Cardiac muscle cell (in vitro differentiated cells and primary cell): ENCODE results near the gene DNM3. TPM values are rescaled to one million over a fixed set of nuclear protein-coding genes. Genes with fewer than 3 reads are reported as not detected.

Experiments used
- DNase-seq, 2 donors: peaks; one replicate each; pipeline versions ENCODE4 v3.0.0 to v3.0.0-alpha.2; 2010 to 2017; ENCODE audit warnings: low read depth in 1 of 2, low spot score in 1 of 2
- H3K27ac ChIP-seq: fragments of 200-600 bp; sonication (generic); 2 replicates; pipeline ENCODE4 v1.5.1; 2016
- H3K27me3 ChIP-seq: fragments of 200-600 bp; sonication (generic); 2 replicates; pipeline ENCODE4 v1.6.0; 2016; ENCODE audit warnings: control low read depth
- H3K36me3 ChIP-seq: fragments of 200-600 bp; sonication (generic); 2 replicates; pipeline ENCODE4 v1.5.1; 2016; ENCODE audit warnings: control low read depth
- H3K4me1 ChIP-seq: fragments of 200-600 bp; sonication (generic); 2 replicates; pipeline ENCODE4 v1.8.1; 2017; ENCODE audit warnings: low read depth, mild to moderate bottlenecking, mixed run types
- H3K4me3 ChIP-seq: fragments of 200-600 bp; sonication (generic); 2 replicates; pipeline ENCODE4 v1.5.1; 2016; ENCODE audit warnings: mild to moderate bottlenecking
- H3K9me3 ChIP-seq: fragments of 200-600 bp; sonication (generic); 2 replicates; pipeline ENCODE4 v1.5.1; 2017; ENCODE audit warnings: low read depth, mild to moderate bottlenecking, control low read depth
- polyA plus RNA-seq: library from polyadenylated mRNA; unstranded; fragments of >200 nt; fragmentation: Nextera tagmentation; extraction: Ambion mirVana; gene quantifications from 2 replicates; pipeline ENCODE4 v1.2.1, GENCODE V29; 2016
- total RNA-seq: library from RNA; depleted of rRNA; stranded (reverse); fragments of >200 nt; gene quantifications from 2 replicates; pipeline ENCODE4 v1.2.3, GENCODE V29; 2016
- TF ChIP-seq, protein P1 (sequence below): IDR thresholded peaks from 2 replicates; pipeline ENCODE4 v1.5.1; 2012; ENCODE audit warnings: low read depth, mild to moderate bottlenecking, low read length

Gene DNM3
- total and polyA plus RNA-seq, 2 experiments from 2014 or later, result 0.42 TPM; not detected in 1

DNA sequence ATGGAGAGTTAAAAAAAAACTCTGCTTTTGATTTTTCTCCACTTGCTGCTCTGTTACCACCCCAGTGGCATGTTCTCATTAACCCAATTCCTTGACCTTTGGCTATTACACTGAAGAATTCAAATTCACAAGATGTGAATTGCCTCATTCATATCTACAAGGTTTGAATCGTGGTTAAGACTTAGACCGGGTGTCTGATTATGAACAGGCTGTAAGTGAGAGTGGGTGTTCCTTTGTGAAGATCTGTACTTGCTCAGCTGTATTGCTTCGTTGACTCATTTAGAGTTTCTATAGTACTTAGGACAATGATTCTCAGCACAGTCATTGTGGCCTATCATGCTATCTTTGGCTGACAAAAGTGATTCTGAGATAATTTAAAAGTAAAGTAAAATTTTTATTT, 36.4 kb downstream of the DNM3 start:
- no peaks in the 10 kb centered on the region for H3K4me1 ChIP-seq
- H3K4me3 ChIP-seq, result no peak overlapping the region
- H3K27ac ChIP-seq, result no peak overlapping the region
- no peaks in the 10 kb centered on the region for H3K9me3 ChIP-seq
- H3K27me3 ChIP-seq, result no peaks in the 10 kb centered on the region
- no peaks in the 10 kb centered on the region for H3K36me3 ChIP-seq
- TF ChIP-seq, protein P1, sequence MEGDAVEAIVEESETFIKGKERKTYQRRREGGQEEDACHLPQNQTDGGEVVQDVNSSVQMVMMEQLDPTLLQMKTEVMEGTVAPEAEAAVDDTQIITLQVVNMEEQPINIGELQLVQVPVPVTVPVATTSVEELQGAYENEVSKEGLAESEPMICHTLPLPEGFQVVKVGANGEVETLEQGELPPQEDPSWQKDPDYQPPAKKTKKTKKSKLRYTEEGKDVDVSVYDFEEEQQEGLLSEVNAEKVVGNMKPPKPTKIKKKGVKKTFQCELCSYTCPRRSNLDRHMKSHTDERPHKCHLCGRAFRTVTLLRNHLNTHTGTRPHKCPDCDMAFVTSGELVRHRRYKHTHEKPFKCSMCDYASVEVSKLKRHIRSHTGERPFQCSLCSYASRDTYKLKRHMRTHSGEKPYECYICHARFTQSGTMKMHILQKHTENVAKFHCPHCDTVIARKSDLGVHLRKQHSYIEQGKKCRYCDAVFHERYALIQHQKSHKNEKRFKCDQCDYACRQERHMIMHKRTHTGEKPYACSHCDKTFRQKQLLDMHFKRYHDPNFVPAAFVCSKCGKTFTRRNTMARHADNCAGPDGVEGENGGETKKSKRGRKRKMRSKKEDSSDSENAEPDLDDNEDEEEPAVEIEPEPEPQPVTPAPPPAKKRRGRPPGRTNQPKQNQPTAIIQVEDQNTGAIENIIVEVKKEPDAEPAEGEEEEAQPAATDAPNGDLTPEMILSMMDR, result no peak
- peak in 1 of 2 donors; percentile 37 for DNase-seq

DNA sequence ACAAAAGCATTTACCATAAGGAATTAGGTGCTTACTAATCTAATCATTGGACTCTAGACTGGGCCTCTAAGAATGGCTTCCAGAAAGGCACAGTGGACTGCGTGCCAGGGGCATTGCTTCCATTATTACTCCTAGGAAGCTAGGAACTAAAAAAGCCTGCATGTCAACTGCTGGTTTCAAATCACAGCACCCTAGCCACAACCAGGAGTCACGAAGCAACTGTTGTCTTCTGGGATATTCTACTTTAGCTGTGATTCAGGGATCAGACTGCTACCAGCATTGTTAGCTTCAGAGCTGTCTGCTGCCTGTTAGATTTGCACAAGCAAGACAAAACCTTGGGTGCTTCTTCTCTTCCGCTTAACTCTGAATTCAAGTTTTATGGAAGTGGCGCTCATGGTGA, 38.3 kb downstream of the DNM3 start:
- H3K4me1 ChIP-seq, result no peaks in the 10 kb centered on the region
- H3K36me3 ChIP-seq, result no peaks in the 10 kb centered on the region
- no peak overlapping the region for H3K27ac ChIP-seq
- TF ChIP-seq, protein P1, result no peak
- no peak for DNase-seq
- no peak overlapping the region for H3K4me3 ChIP-seq
- H3K9me3 ChIP-seq, result no peaks in the 10 kb centered on the region
- H3K27me3 ChIP-seq, result no peaks in the 10 kb centered on the region

DNA sequence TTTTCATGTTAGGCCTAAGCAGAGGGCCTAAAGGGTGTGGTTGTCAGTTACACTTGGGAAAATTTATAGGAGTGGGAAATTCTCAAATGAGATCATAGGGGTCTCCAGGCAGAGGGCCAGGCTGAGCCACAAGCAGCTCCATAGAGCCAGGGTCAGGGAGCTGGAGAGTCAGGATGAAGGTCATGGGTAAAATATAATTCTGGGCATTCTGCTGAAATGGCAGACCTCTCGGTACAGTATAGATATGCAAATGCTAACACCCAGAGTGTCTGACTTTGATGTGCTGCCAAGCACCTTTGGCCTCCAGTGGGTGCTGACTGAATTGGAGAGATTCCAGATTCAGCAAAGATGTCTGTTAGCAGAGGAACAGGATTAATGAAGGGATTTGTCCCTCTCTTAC, 40.1 kb downstream of the DNM3 start:
- no peak overlapping the region for H3K4me3 ChIP-seq
- H3K36me3 ChIP-seq, result no peaks in the 10 kb centered on the region
- no peaks in the 10 kb centered on the region for H3K27me3 ChIP-seq
- TF ChIP-seq, protein P1, result no peak
- DNase-seq, result no peak
- no peaks in the 10 kb centered on the region for H3K4me1 ChIP-seq
- no peak overlapping the region for H3K27ac ChIP-seq
- H3K9me3 ChIP-seq, result no peaks in the 10 kb centered on the region

DNA sequence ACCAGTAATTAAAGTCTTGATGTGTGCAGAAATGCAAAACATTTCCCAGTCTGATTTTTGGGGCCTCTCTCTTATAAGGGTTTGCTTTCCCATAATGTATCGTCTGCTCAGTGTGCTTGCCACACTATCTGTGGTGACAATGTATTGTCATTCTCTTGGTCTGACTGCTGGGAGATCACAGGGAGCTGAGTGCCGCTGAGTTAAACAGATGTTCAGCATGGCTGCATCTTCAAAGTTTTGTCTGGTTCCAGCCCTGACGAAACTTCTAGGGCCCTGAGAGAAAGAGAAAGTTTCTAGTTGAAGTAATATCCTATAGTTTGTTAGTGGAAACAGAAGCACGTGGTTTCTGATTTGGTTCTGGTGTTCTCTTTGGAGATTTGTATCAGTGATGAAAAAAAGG, 42.6 kb downstream of the DNM3 start:
- DNase-seq, result no peak
- Histone ChIP-seq H3K27me3 (no peaks in the 10 kb centered on the region), H3K4me1 (no peaks in the 10 kb centered on the region), H3K36me3 (no peaks in the 10 kb centered on the region), H3K9me3 (no peaks in the 10 kb centered on the region), H3K4me3 (no peak overlapping the region), H3K27ac (no peak overlapping the region)
- TF ChIP-seq, protein P1, result no peak

DNA sequence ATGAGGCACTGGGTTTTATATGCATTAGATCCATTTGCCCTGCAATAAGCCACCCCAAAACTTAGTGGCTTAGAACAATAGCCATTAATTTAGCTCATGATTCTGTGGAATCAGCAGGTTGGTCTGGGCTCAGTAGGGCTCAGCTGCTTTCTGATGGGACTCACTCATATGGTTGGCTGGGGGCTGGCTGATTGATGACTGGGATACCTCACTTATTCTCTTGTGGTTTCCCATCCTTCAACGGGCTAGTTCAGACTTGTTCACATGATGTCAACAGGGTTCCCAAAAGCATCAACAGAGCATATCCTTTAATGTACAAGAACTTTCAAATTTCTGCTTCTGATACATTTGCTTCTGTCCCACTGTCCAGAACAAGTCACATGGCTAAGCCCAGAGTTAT, 43.2 kb downstream of the DNM3 start:
- Histone ChIP-seq H3K27me3 (no peaks in the 10 kb centered on the region), H3K4me3 (no peak overlapping the region), H3K4me1 (no peaks in the 10 kb centered on the region), H3K27ac (no peak overlapping the region), H3K9me3 (no peaks in the 10 kb centered on the region), H3K36me3 (no peaks in the 10 kb centered on the region)
- no peak for DNase-seq
- TF ChIP-seq, protein P1, result no peak

DNA sequence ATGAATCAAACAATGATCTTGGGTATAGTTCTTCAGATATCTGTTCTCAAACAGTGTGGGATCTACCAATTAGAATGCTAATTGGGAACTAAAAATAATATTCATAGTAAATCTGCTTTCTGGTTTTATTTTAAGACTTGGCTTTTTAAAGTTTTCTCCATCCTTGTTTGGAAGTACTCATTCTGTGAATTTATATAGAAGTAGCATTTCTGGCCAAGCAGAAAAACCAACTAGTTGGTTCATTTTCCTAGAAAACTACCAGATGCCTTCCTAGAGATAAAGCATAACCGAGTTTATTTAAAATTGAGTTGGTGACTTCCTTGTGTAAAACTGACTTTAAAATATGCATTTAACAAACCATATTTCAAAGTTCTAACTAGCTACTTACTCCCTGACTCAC, 48.8 kb downstream of the DNM3 start:
- H3K27me3 ChIP-seq, result no peaks in the 10 kb centered on the region
- H3K9me3 ChIP-seq, result no peaks in the 10 kb centered on the region
- no peak for DNase-seq
- H3K4me1 ChIP-seq, result no peaks in the 10 kb centered on the region
- H3K27ac ChIP-seq, result no peak overlapping the region
- H3K4me3 ChIP-seq, result no peak overlapping the region
- no peaks in the 10 kb centered on the region for H3K36me3 ChIP-seq
- TF ChIP-seq, protein P1, result no peak
